ENCODE measurements around the gene TNS1. TPM values are rescaled to one million over a fixed set of nuclear protein-coding genes. Genes with fewer than 3 reads are reported as not detected.

Gene TNS1
- total RNA-seq, 1 donor from 2014 or later: 1.6 TPM

DNA sequence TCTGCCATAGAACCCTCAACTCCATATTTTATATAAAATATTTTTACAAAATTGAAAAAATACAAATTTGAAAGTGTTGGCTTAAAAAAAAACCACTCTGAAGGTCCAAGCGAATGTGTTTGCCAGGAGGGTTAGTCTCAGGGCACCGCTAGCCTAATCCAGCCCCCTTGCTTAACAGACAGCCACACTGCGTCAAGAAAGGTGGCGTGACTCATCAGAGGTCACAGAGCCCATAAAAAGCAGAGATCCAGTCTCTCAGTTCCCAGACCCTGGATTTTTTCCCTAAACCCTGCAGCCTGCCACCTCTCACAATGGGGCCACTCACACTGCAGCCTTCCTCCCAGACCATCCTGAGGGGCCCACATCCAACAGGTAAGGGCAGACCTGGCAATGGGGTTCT is 3.9 kb upstream of the TNS1 start:
- Histone ChIP-seq H3K4me3 (ENCODE audit: low read depth, low read length) (no peak overlapping the region), H3K27me3 (ENCODE audit: control insufficient read depth, insufficient read depth, low read length) (peaks cover 6% of the 10 kb centered on the region), H3K36me3 (ENCODE audit: control insufficient read depth, insufficient read depth, low read length) (no peaks in the 10 kb centered on the region)
- DNase-seq (ENCODE audit: low read depth) (no peak), FAIRE-seq (no peak)
- TF ChIP-seq, protein P1, sequence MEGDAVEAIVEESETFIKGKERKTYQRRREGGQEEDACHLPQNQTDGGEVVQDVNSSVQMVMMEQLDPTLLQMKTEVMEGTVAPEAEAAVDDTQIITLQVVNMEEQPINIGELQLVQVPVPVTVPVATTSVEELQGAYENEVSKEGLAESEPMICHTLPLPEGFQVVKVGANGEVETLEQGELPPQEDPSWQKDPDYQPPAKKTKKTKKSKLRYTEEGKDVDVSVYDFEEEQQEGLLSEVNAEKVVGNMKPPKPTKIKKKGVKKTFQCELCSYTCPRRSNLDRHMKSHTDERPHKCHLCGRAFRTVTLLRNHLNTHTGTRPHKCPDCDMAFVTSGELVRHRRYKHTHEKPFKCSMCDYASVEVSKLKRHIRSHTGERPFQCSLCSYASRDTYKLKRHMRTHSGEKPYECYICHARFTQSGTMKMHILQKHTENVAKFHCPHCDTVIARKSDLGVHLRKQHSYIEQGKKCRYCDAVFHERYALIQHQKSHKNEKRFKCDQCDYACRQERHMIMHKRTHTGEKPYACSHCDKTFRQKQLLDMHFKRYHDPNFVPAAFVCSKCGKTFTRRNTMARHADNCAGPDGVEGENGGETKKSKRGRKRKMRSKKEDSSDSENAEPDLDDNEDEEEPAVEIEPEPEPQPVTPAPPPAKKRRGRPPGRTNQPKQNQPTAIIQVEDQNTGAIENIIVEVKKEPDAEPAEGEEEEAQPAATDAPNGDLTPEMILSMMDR (IDR thresholded peaks at IDR 0.05; ENCODE audit: insufficient read depth, low read length, severe bottlenecking): no peak

- TF ChIP-seq, protein P1 (IDR thresholded peaks at IDR 0.05; ENCODE audit: insufficient read depth, low read length, severe bottlenecking): no peak
- FAIRE-seq: peak; percentile 84
- DNase-seq (ENCODE audit: low read depth): peak; percentile 73
- H3K27me3 ChIP-seq (ENCODE audit: control insufficient read depth, insufficient read depth, low read length): no peaks in the 10 kb centered on the region
- H3K4me3 ChIP-seq (ENCODE audit: low read depth, low read length): no peak overlapping the region
- H3K36me3 ChIP-seq (ENCODE audit: control insufficient read depth, insufficient read depth, low read length): no peaks in the 10 kb centered on the region
Observed at GRCh38 chr2:218005486-218005885, 2.7 kb upstream of the TNS1 start.

DNA sequence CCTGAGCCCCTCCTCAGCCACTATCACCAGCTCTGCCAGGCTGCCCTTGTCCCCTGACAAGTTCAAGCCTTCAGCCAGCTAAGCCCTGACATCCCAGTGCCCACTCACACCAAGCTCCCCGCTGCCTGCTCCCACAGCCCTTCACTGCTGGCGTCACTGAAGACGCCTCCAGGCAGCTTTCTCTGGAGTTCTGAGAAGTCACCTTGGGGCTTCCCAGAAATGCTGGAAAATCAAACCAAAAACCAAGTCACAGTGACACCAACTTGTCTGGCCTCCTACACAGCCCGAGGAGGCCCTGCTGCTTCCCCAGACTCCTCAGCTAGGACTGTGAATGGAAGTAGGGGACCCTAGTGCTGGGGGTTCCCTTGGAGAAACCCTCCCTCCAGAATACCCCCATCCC is 2.2 kb upstream of the TNS1 start:
- TF ChIP-seq, protein P1 (IDR thresholded peaks at IDR 0.05; ENCODE audit: insufficient read depth, low read length, severe bottlenecking): no peak
- no peaks in the 10 kb centered on the region for H3K27me3 ChIP-seq (ENCODE audit: control insufficient read depth, insufficient read depth, low read length)
- no peak overlapping the region for H3K4me3 ChIP-seq (ENCODE audit: low read depth, low read length)
- FAIRE-seq (no peak), DNase-seq (ENCODE audit: low read depth) (no peak)
- no peaks in the 10 kb centered on the region for H3K36me3 ChIP-seq (ENCODE audit: control insufficient read depth, insufficient read depth, low read length)

DNA sequence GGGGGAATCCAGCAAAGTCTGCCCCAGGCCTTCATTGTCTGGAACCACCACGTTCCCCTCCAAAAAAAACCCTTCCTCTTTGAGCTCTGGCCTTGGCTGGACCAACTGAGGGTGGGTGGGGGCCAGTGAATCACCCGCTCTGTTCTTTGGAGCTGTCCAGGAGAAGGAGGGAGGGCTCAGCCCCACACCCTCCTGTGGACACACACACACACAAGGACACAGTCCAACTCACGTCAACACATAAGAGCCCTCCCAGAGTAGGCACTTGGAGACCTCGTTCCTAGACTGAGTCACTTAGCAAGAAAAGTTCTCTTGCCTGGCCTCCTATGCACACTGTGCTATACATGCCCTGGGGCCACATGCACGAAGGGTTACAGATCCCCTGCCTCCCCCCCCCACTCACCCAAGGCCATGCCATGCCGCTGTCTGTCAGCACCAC is 1.2 kb upstream of the TNS1 start:
- TF ChIP-seq, protein P1 (IDR thresholded peaks at IDR 0.05; ENCODE audit: insufficient read depth, low read length, severe bottlenecking): no peak
- FAIRE-seq (no peak), DNase-seq (ENCODE audit: low read depth) (peak; percentile 59)
- no peak overlapping the region for H3K4me3 ChIP-seq (ENCODE audit: low read depth, low read length)
- no peaks in the 10 kb centered on the region for H3K27me3 ChIP-seq (ENCODE audit: control insufficient read depth, insufficient read depth, low read length)
- no peaks in the 10 kb centered on the region for H3K36me3 ChIP-seq (ENCODE audit: control insufficient read depth, insufficient read depth, low read length)

- DNase-seq (ENCODE audit: low read depth) (no peak), FAIRE-seq (no peak)
- Histone ChIP-seq H3K36me3 (ENCODE audit: control insufficient read depth, insufficient read depth, low read length) (no peaks in the 10 kb centered on the region), H3K4me3 (ENCODE audit: low read depth, low read length) (no peak overlapping the region), H3K27me3 (ENCODE audit: control insufficient read depth, insufficient read depth, low read length) (no peaks in the 10 kb centered on the region)
- TF ChIP-seq, protein P1 (IDR thresholded peaks at IDR 0.05; ENCODE audit: insufficient read depth, low read length, severe bottlenecking): no peak
Observed at GRCh38 chr2:218003281-218003944, 618 bp upstream of the TNS1 start.
